Mammary epithelial cell (primary cell): ENCODE results near the gene NSG2.

Experiments used
- EZH2 ChIP-seq: IDR thresholded peaks from 2 replicates; pipeline ENCODE4 v1.6.1; 2012; ENCODE audit warnings: low read length, inconsistent platforms, borderline replicate concordance
- TF ChIP-seq, protein P1 (sequence below), 2 donors: IDR thresholded peaks in 1 of 2; conservative IDR thresholded peaks in 1 of 2; 2 replicates each; pipeline ENCODE4 v1.5.1; 2011 to 2012; ENCODE audit warnings: inconsistent platforms in 2 of 2, low read length in 2 of 2, mild to moderate bottlenecking in 2 of 2, control low read depth in 1 of 2, low read depth in 1 of 2; ENCODE audit not compliant: insufficient read depth in 1 of 2; ENCODE audit errors: extremely low read depth in 1 of 2

DNA sequence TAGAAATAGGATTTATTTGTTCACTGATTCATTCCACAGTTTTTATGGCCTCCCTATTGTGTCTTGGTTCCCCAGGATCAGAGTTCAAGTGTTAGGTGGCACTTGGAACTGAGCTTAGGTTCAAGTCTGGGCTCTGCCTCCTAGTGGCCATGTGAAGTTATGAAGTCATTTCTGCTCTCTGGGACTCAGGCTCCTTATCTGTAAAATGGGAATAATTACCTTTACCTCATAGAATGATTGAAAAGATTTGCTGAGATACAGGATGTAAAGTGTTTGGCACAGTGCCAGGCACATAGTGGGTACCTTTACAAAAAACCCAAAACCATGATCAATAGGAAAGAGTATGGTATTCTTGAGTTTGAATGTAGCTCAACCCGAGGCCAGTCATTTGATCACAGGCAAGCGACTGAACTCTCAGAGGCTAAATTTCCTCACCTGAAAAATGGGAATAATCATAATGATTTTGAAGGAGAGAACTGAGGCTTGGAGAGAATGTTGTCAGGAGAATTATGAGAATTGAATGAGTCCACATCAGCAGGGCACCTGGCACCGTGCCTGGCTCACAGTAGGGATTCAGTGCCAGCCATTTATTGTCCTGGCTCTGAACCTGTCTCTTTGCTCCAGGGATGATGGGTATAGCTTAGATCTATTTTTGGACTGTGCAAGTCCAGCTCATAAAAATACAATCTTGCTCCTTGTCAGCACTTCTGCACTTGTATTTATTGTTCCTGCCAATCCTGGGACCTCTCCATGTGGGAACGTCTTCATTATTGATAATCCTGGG lies 10.8 kb downstream of the NSG2 start:
- TF ChIP-seq, protein P1, sequence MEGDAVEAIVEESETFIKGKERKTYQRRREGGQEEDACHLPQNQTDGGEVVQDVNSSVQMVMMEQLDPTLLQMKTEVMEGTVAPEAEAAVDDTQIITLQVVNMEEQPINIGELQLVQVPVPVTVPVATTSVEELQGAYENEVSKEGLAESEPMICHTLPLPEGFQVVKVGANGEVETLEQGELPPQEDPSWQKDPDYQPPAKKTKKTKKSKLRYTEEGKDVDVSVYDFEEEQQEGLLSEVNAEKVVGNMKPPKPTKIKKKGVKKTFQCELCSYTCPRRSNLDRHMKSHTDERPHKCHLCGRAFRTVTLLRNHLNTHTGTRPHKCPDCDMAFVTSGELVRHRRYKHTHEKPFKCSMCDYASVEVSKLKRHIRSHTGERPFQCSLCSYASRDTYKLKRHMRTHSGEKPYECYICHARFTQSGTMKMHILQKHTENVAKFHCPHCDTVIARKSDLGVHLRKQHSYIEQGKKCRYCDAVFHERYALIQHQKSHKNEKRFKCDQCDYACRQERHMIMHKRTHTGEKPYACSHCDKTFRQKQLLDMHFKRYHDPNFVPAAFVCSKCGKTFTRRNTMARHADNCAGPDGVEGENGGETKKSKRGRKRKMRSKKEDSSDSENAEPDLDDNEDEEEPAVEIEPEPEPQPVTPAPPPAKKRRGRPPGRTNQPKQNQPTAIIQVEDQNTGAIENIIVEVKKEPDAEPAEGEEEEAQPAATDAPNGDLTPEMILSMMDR (conservative IDR thresholded peaks at IDR 0.05 in 1 of 2, IDR thresholded peaks at IDR 0.05 in 1 of 2; ENCODE audit: extremely low read depth in 1 of 2, insufficient read depth in 1 of 2, low read depth in 1 of 2, low read length in 2 of 2): no peak
- TF ChIP-seq EZH2: no peak
